HL-60 (cell line): ENCODE measurements around the gene CHSY3.

ENCODE experiments used
- DNase-seq, 2 experiments: peaks; one replicate each; pipeline ENCODE4 v3.0.0-alpha.2; 2010 to 2020; ENCODE audit warnings: low read depth in 1 of 2, low spot score in 1 of 2
- H3K27ac ChIP-seq: fragments of 250-450 bp; sonication (Bioruptor Pico); replicated peaks from 2 replicates; pipeline ENCODE4 v1.5.1; 2020; ENCODE audit warnings: mild to moderate bottlenecking, moderate library complexity
- H3K27me3 ChIP-seq: fragments of 250-450 bp; sonication (Bioruptor Pico); 2 replicates; pipeline ENCODE4 v1.5.1; 2021; ENCODE audit warnings: mild to moderate bottlenecking, moderate library complexity; ENCODE audit not compliant: insufficient read depth, poor library complexity, severe bottlenecking
- H3K4me3 ChIP-seq: replicated peaks from 2 replicates; pipeline ENCODE4 v1.5.1; 2011; ENCODE audit warnings: mild to moderate bottlenecking, control low read depth, low read length; ENCODE audit not compliant: insufficient read depth
- GABPA ChIP-seq: IDR thresholded peaks from 2 replicates; pipeline ENCODE4 v1.6.1; 2012; ENCODE audit warnings: low read depth
- POLR2AphosphoS5 ChIP-seq: IDR thresholded peaks from 2 replicates; pipeline ENCODE4 v1.6.1; 2012; ENCODE audit warnings: low read depth
- REST ChIP-seq: IDR thresholded peaks from 2 replicates; pipeline ENCODE4 v1.6.1; 2012; ENCODE audit warnings: low read depth; ENCODE audit not compliant: insufficient replicate concordance
- SPI1 ChIP-seq: IDR thresholded peaks from 2 replicates; pipeline ENCODE4 v1.6.1; 2012; ENCODE audit warnings: low read depth, mild to moderate bottlenecking, borderline replicate concordance
- TF ChIP-seq, protein P1 (sequence below): IDR thresholded peaks from one replicate; pipeline ENCODE4 v1.5.1; 2011; ENCODE audit warnings: low read length, control low read depth, inconsistent platforms; ENCODE audit not compliant: insufficient read depth

CHSY3 gene

GRCh38 chr5:129988453-129988852 lies 84.2 kb downstream of the CHSY3 start:
- Histone ChIP-seq H3K4me3 (no peak overlapping the region), H3K27me3 (no peaks in the 10 kb centered on the region), H3K27ac (no peak overlapping the region)
- TF ChIP-seq GABPA (no peak), SPI1 (no peak), REST (no peak), POLR2AphosphoS5 (no peak)
- TF ChIP-seq, protein P1, sequence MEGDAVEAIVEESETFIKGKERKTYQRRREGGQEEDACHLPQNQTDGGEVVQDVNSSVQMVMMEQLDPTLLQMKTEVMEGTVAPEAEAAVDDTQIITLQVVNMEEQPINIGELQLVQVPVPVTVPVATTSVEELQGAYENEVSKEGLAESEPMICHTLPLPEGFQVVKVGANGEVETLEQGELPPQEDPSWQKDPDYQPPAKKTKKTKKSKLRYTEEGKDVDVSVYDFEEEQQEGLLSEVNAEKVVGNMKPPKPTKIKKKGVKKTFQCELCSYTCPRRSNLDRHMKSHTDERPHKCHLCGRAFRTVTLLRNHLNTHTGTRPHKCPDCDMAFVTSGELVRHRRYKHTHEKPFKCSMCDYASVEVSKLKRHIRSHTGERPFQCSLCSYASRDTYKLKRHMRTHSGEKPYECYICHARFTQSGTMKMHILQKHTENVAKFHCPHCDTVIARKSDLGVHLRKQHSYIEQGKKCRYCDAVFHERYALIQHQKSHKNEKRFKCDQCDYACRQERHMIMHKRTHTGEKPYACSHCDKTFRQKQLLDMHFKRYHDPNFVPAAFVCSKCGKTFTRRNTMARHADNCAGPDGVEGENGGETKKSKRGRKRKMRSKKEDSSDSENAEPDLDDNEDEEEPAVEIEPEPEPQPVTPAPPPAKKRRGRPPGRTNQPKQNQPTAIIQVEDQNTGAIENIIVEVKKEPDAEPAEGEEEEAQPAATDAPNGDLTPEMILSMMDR: no peak
- DNase-seq: no peak

DNA sequence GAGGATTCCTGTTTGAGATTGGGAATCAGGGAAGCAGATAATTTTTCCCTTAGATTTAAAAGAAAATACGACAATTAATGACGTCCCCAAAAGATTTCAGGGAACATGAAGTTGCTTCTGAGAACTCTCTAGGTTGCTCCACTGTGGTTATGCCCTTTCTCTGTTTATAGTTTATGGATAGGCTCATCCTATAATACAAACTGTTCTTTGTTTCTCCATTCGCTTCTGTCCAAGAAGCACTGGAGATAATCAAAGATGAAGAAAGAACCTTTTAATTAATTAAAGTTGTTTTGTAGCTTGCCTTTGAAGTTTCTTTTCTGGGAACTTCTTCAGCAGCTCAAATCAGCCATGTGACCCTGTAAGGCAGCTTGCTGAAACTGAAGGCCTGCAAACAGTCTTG lies 87.5 kb downstream of the CHSY3 start:
- Histone ChIP-seq H3K27me3 (no peaks in the 10 kb centered on the region), H3K27ac (no peak overlapping the region), H3K4me3 (no peak overlapping the region)
- TF ChIP-seq POLR2AphosphoS5 (no peak), GABPA (no peak), SPI1 (no peak), REST (no peak)
- TF ChIP-seq, protein P1: no peak
- DNase-seq: no peak

- no peak for DNase-seq
- no peak overlapping the region for H3K27ac ChIP-seq
- no peak overlapping the region for H3K4me3 ChIP-seq
- TF ChIP-seq REST (no peak), GABPA (no peak), SPI1 (no peak)
- H3K27me3 ChIP-seq: no peaks in the 10 kb centered on the region
These were observed 92.6 kb downstream of the CHSY3 start for GRCh38 chr5:129996896-129997295.

GRCh38 chr5:130000460-130000859 lies 96.2 kb downstream of the CHSY3 start:
- no peaks in the 10 kb centered on the region for H3K27me3 ChIP-seq
- TF ChIP-seq, protein P1: no peak
- TF ChIP-seq REST (no peak), SPI1 (no peak), GABPA (no peak), POLR2AphosphoS5 (no peak)
- H3K4me3 ChIP-seq: no peak overlapping the region
- no peak overlapping the region for H3K27ac ChIP-seq
- DNase-seq: no peak
